GM21576 (cell line): ENCODE results near the gene EML1.

Experiments
- ATAC-seq: cut with Tn5 transposase; IDR thresholded peaks from one replicate; pipeline ENCODE4 v1.9.1; 2021; ENCODE audit warnings: mild to moderate bottlenecking, moderate library complexity; ENCODE audit not compliant: unreplicated experiment

The EML1 gene

GRCh38 chr14:99891266-99891665 lies 98.1 kb downstream of the EML1 start:
- no peak for ATAC-seq

- peak; percentile 64 for ATAC-seq
These were observed 98.7 kb downstream of the EML1 start for GRCh38 chr14:99891900-99892299.

DNA sequence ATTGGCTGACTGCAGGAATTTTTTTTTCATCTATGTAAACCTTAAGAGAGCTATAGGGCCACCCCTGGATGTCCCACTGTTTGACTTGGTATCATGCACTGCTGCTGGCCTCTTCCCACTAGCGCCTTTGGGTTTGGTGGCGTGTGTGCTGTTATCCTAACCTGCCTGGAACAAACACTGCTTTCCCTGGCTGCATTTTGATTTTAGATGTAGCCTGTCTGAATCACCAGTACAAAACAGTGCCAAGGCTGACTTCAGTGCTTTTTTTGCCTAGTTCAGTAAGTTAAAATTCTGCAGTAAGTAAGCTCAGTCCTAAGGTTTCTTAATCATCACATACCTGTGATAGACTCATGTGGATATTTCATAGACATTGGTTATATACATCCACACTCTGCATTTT lies 99.2 kb downstream of the EML1 start:
- no peak for ATAC-seq

GRCh38 chr14:99896361-99896760 lies 103.1 kb downstream of the EML1 start:
- ATAC-seq = no peak

DNA sequence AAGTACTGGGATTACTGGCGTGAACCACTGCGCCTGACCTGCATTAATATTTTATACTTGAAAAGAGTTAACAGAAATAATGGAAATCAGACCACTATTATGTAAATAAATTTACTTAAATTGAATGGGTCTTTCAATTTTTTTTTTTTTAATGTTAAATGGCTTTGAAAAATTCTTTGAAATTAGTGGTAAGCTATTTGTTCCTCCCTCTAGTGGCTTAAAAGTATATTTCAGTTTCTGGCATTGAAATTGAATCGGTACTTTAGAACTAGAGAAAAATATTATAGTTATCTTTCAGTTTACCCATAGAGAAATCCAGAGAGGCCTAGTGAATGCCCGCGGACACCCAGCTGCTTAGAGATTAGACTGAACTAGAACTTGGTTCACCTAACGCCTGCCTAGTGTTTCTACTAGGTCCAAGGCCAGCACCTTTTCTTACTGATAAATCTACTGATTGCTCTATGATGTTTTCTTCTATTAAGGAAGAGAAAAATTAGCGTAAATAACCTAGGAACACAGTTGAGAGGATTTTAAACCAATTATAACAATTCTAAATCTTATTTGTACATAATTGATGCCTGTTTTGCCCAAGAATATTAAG lies 106.5 kb downstream of the EML1 start:
- ATAC-seq = no peak

DNA sequence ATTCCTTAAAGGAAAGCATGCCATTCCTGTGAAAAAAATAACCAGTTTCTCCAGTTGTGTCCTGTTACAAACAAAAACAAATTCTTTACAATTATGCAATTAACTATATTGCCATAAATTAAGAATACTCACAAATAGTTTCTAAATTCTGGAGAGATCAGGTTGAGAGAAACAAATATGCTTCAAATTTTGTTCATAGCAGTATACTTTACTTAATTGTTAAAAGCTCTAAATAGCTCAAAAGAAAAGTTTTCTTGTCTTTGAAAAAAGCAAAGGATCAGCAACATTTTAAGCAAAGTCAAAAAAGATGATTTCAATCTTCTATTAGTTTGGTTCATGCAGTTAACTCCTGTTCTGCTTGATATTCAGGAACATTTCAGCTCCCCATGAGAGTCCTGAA lies 109.7 kb downstream of the EML1 start:
- no peak for ATAC-seq

GRCh38 chr14:99904506-99904905 lies 111.3 kb downstream of the EML1 start:
- ATAC-seq = no peak

- no peak for ATAC-seq
These were observed 111.9 kb downstream of the EML1 start for GRCh38 chr14:99905121-99905520.

DNA sequence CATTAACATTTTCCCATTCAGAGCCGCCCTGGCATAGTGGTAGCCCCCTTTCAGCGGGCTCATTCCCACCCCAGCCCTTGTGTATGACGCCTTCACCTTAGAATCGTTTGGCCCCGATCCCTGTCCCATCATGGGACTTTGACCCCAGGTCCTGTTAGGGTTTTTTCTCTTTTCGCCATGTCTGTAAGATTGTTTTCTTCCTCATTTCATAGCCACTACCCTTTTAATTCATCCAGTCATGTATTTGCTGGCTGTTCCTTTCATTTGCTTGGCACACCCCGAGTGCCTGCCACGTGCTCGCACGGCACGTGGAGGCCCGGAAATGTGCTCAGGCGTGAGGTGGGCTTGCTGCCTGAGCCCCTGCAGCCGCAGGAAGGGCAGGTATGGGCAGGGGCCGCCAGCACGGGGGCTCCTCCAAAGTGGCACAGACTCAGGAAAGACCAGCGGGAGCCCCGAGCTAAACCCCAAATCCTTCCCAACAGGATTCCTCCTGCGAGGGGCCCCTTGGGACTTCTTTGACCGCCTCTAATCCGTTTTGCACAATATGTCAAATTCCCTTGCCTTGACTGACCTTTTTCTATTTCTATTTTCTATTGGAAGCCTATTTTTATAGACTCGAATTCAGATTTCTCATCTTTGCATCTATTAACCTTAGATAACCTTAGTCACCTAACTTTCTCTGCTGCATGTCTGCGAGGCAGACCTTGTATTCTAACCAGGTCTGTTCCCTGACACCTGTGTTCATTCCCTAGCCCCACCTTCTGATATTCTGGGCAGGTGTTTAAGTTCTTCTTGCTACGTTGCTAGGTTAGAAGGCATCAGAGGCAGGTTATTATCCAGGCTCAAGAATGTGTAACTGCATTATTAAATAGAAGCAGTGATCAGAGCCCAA lies 114.8 kb downstream of the EML1 start:
- no peak for ATAC-seq

GRCh38 chr14:99908653-99909250 lies 115.5 kb downstream of the EML1 start:
- ATAC-seq = no peak

DNA sequence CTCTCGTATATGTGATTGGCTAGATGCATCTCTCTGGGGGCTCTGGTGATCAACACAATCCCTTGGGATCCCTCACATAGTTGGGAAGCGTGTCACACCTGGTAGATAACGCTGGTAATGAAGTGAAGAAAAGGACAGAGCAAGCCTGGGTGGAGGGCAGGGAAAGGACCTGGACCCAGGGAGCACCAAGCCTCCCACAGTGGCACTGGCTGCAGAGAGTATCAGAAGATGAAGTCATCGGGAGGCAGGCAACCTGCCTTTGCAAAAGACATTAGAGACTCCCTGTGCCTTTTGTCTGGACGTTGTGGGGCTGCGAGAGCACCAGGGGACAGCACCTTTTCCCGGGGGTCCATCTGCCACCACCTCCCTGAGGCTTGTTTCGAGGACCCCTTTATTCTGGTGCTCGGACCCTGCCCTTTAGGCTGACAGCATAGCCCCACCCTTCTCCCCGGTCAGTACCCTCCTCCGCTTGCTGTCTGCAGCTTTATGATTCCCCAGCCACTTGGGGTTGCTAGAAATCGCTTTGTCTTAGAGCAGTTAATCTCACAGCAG lies 116.4 kb downstream of the EML1 start:
- ATAC-seq = no peak

DNA sequence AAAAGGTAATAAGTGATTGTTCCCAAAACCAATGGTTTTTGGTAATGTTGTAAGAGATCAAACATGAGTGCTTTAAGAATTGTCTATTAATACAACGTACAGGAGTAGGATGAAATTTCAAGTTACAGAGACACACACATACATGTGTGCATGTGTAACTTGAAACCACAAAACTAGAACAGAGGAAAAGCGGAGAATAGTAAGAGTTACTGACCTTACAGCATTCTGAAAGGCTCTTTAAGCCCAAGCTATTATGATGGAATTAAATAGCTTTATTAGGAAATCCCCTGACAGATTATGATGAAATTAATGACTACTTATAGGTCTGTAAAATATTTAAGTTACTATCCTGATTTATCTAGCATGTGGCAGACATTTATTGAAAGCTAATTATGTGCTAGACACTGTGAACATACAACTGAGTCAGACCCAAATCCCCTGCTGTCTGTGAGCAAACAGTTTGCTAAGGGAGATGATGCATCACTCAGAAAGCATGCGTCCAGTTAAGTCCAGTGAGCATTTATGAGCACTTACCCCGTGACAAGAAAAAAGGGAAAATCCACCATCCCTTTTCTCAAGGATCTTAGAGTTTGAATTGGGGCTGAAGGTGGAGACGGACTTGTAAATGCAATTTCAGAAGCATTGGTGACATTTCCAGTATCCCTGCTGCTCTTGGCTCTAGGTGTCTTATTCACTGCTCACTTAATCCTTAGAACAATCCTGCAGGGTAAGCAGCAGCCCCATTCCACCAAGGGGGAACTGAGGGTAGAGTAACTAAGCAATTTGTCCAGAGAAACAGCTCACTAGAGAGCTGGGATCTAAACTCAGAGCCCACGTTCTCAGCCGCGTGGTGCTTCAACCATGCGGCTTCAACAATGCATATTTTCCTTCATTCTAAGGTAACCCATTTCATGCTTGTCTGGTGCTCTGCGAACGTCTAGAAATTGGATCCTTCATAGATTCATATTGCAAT lies 117.4 kb downstream of the EML1 start:
- no peak for ATAC-seq

DNA sequence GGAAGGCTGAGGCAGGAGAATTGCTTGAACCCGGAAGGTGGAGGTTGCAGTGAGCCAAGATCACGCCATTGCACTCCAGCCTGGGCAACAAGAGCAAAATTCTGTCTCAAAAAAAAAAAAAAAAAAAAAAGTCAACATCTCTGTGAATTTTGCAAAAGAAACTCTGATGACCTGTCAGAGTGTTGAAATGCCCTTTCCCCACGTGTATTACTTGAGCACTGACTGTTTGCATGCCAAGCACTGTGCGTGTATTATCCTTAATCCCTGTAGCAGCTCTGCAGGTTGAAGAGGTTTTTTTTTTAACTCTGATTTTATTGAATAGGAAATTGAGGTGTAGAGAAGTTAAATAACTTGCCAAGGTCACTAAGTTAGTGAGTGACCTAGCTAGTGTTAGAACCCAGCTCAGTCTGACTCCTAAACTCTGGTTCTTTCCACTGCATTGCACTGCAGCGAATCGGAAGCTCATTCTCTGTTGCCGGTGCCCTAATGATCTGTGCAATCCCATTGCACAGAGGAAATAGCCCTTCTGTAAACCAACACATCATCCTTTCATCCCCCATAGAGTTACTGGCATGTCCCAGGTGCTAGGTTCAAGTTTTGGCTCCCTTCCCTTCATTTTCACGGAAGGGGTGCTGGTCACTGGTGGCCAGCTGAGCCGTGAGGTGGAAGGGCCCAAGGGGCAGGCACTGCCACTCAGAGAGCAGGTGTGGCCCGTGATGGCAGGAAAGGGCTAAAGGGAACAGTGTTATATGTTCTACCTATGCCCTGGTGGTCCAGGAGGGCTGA lies 122.3 kb downstream of the EML1 start:
- ATAC-seq = no peak

DNA sequence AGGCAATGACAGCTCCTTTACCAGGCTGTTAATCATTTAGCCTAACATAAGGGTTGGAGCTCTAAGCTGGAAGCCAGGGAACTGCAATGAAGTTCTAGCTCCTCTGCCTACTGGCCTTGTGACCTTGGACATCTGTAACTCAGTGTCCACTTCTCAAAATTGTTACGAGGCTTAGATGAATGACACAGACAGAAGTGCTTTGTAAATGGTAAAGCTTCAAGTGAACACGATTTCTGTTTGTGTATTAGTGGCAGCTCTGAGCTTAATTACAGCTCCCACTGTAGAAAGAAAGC lies 122.8 kb downstream of the EML1 start:
- no peak for ATAC-seq

GRCh38 chr14:99918781-99919180 lies 125.6 kb downstream of the EML1 start:
- ATAC-seq = no peak

DNA sequence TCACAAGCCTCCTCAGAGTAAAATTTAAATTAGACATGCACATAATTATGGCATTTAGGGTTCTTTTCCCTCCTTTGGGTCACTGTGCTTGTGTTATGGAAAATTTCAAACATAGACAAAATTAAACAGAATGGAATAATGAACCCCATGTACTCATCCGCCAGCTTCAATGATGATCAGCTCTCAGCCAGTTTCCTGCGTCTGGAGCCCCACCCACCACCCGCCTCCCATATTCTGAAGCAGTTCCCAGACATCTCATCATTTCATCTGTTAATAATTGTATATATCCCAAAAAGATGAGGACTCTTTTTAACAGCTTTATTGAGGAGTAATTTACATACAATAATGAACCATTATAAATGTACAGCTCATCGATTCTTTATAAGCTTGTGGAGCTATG lies 128.2 kb downstream of the EML1 start:
- ATAC-seq = no peak

GRCh38 chr14:99924379-99924778 lies 131.2 kb downstream of the EML1 start:
- no peak for ATAC-seq

GRCh38 chr14:99925471-99925870 lies 132.3 kb downstream of the EML1 start:
- no peak for ATAC-seq

DNA sequence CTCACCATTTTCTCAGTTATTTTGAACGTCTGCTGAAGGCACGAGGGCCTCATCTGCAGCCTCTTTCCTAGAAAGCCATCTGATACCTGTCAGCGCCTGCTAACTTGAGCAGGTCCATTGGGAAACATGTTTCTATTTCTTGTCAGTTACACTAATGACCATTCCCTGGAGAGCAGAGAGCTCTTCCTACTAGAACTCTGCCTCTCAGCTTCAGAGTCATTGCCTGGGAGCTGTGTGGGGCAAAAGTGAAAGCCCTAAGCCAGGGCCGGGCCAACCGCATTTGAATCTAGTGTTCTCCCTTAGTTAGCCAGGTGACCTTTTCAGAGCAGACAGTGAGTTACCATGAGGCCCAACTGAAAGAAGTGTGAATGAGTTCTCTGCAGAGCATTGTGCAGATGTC lies 135.8 kb downstream of the EML1 start:
- no peak for ATAC-seq

GRCh38 chr14:99929601-99930000 lies 136.4 kb downstream of the EML1 start:
- ATAC-seq = no peak
